Anterior cingulate cortex (tissue), 58 donors: Measurements from ENCODE around the gene NFS1.
"Not testable (repeated sequence)": the region's sequence is repeated elsewhere in the genome, so short reads cannot be mapped to it uniquely, and the experiment has no call there.

ENCODE experiments used
- DNase-seq, 58 donors: peaks; one replicate each; lab custom pipeline; 2025; lab: John Stamatoyannopoulos, UW

NFS1 gene

GRCh38 chr20:35729836-35730582, 30.9 kb upstream of the NFS1 start:
- no peak for DNase-seq

GRCh38 chr20:35729283-35729807, 30.2 kb upstream of the NFS1 start:
- no peak for DNase-seq

GRCh38 chr20:35726842-35727711, 27.9 kb upstream of the NFS1 start:
- no peak for DNase-seq

GRCh38 chr20:35724321-35725230, 25.4 kb upstream of the NFS1 start:
- no peak for DNase-seq

GRCh38 chr20:35723652-35724320, 24.6 kb upstream of the NFS1 start:
- DNase-seq: not testable (repeated sequence)

GRCh38 chr20:35723275-35723639, 24.1 kb upstream of the NFS1 start:
- DNase-seq: not testable (repeated sequence)

GRCh38 chr20:35721621-35722020, 22.5 kb upstream of the NFS1 start:
- no peak for DNase-seq

GRCh38 chr20:35721219-35721618, 22.1 kb upstream of the NFS1 start:
- DNase-seq: no peak

- DNase-seq: no peak
Observed at GRCh38 chr20:35720165-35721123, 21.3 kb upstream of the NFS1 start.

GRCh38 chr20:35719717-35720116, 20.6 kb upstream of the NFS1 start:
- no peak for DNase-seq

GRCh38 chr20:35718972-35719635, 20.0 kb upstream of the NFS1 start:
- DNase-seq: no peak

GRCh38 chr20:35718321-35718720, 19.2 kb upstream of the NFS1 start:
- DNase-seq: not testable (repeated sequence)

- no peak for DNase-seq
Observed at GRCh38 chr20:35716330-35716729, 17.2 kb upstream of the NFS1 start.

- DNase-seq: no peak
Observed at GRCh38 chr20:35715652-35716051, 16.5 kb upstream of the NFS1 start.

GRCh38 chr20:35714127-35714526, 15.0 kb upstream of the NFS1 start:
- DNase-seq: no peak

- DNase-seq: not testable (repeated sequence)
Observed at GRCh38 chr20:35713120-35713519, 14.0 kb upstream of the NFS1 start.

GRCh38 chr20:35711588-35712209, 12.5 kb upstream of the NFS1 start:
- DNase-seq: no peak
